ENCODE measurements around the gene IRX1.

Gene IRX1

DNA sequence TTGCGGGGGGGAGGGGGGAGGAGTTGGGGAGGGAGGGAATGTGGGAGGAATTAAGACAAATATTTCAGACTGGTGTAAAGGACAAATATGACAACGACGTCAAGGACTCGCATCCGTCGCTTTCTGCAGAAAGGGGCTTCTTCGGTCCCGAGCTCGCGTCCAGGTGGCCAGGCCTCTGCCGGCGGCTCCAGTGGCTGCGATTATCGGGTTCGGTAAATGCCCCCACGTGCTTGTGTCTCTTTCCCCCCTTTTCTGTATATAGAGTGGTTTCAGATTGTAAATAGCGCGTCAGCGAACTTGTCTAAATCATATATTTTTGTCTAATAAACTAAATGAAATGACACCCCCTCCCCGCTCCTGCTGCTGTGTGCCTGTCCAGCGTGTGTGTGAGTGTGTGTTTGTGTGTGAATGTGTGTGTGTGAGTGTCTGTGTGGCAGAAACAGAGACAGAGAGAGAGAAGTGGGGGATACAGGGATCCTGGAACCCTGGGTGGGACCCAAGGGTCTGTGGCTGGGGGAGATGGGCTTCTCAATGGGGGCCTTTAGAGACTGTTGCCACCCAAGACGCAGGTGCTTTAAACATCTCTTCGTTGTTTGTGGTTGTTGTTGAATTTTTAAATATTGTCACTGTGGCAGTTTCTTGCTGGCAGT lies 5.6 kb downstream of the IRX1 start:
- no peak for DNase-seq (ENCODE audit: low read depth in 1 of 2, low spot score in 1 of 2)
- Histone ChIP-seq H3K27ac (replicated peaks) (no peak overlapping the region), H3K27me3 (ENCODE audit: insufficient read depth, poor library complexity, severe bottlenecking) (peaks cover 60% of the 10 kb centered on the region), H3K4me3 (replicated peaks; ENCODE audit: insufficient read depth, low read length) (no peak overlapping the region)
- TF ChIP-seq SPI1 (IDR thresholded peaks at IDR 0.05; ENCODE audit: borderline replicate concordance, low read depth) (no peak), GABPA (IDR thresholded peaks at IDR 0.05; ENCODE audit: low read depth) (no peak), POLR2AphosphoS5 (IDR thresholded peaks at IDR 0.05; ENCODE audit: low read depth) (no peak)
- TF ChIP-seq, protein P1, sequence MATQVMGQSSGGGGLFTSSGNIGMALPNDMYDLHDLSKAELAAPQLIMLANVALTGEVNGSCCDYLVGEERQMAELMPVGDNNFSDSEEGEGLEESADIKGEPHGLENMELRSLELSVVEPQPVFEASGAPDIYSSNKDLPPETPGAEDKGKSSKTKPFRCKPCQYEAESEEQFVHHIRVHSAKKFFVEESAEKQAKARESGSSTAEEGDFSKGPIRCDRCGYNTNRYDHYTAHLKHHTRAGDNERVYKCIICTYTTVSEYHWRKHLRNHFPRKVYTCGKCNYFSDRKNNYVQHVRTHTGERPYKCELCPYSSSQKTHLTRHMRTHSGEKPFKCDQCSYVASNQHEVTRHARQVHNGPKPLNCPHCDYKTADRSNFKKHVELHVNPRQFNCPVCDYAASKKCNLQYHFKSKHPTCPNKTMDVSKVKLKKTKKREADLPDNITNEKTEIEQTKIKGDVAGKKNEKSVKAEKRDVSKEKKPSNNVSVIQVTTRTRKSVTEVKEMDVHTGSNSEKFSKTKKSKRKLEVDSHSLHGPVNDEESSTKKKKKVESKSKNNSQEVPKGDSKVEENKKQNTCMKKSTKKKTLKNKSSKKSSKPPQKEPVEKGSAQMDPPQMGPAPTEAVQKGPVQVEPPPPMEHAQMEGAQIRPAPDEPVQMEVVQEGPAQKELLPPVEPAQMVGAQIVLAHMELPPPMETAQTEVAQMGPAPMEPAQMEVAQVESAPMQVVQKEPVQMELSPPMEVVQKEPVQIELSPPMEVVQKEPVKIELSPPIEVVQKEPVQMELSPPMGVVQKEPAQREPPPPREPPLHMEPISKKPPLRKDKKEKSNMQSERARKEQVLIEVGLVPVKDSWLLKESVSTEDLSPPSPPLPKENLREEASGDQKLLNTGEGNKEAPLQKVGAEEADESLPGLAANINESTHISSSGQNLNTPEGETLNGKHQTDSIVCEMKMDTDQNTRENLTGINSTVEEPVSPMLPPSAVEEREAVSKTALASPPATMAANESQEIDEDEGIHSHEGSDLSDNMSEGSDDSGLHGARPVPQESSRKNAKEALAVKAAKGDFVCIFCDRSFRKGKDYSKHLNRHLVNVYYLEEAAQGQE (IDR thresholded peaks at IDR 0.05; ENCODE audit: insufficient replicate concordance, low read depth): no peak
- TF ChIP-seq, protein P2, sequence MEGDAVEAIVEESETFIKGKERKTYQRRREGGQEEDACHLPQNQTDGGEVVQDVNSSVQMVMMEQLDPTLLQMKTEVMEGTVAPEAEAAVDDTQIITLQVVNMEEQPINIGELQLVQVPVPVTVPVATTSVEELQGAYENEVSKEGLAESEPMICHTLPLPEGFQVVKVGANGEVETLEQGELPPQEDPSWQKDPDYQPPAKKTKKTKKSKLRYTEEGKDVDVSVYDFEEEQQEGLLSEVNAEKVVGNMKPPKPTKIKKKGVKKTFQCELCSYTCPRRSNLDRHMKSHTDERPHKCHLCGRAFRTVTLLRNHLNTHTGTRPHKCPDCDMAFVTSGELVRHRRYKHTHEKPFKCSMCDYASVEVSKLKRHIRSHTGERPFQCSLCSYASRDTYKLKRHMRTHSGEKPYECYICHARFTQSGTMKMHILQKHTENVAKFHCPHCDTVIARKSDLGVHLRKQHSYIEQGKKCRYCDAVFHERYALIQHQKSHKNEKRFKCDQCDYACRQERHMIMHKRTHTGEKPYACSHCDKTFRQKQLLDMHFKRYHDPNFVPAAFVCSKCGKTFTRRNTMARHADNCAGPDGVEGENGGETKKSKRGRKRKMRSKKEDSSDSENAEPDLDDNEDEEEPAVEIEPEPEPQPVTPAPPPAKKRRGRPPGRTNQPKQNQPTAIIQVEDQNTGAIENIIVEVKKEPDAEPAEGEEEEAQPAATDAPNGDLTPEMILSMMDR (IDR thresholded peaks at IDR 0.05; ENCODE audit: insufficient read depth, low read length): no peak

DNA sequence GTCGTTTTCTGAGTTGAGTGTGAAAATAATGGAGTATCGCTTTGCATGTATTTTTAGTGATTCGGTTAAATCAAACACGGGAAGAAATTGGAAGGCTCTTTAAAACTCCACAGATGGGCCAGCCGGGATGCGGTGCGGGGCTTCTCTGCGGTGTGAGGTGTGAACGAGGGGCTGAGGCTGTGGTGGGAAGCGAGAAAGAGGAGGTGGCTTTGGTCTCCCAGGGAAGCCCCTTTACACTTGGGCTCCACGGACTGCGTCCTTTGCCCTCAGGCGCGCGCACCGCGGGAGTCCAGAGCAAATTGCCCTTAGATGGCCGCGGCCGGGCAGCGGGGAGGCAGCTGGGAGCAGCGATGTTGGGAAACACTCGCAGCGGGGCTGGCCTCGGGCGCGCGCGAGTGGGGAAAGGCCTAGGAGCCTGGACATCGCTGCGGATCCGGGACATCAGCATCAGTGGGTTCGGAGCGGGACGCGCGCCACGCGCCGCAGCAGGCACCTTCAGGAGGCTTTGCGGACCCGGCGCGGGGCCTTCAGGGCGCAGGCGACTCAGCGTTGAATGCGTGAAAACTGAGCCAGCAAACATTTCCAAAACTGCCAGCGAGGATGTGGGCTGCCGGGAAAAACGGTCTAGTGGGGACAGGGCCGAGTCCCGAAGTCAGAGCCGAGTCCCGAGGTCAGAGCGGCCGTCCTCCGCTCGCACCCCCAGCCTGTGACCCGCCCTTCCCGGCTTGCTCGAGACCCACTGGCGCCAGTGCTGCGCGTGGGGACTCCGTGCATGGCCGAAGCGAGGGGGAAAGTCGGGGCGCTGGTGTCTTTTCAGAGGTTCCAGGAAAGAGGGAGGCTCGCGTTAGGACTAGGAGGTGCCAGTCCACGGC lies 6.5 kb downstream of the IRX1 start:
- peaks cover 52% of the 10 kb centered on the region for H3K27me3 ChIP-seq (ENCODE audit: insufficient read depth, poor library complexity, severe bottlenecking)
- no peak overlapping the region for H3K4me3 ChIP-seq (replicated peaks; ENCODE audit: insufficient read depth, low read length)
- no peak for DNase-seq (ENCODE audit: low read depth in 1 of 2, low spot score in 1 of 2)
- TF ChIP-seq, protein P1 (IDR thresholded peaks at IDR 0.05; ENCODE audit: insufficient replicate concordance, low read depth): no peak
- TF ChIP-seq GABPA (IDR thresholded peaks at IDR 0.05; ENCODE audit: low read depth) (no peak), SPI1 (IDR thresholded peaks at IDR 0.05; ENCODE audit: borderline replicate concordance, low read depth) (no peak), POLR2AphosphoS5 (IDR thresholded peaks at IDR 0.05; ENCODE audit: low read depth) (no peak)
- TF ChIP-seq, protein P2 (IDR thresholded peaks at IDR 0.05; ENCODE audit: insufficient read depth, low read length): no peak
- H3K27ac ChIP-seq (replicated peaks): no peak overlapping the region

DNA sequence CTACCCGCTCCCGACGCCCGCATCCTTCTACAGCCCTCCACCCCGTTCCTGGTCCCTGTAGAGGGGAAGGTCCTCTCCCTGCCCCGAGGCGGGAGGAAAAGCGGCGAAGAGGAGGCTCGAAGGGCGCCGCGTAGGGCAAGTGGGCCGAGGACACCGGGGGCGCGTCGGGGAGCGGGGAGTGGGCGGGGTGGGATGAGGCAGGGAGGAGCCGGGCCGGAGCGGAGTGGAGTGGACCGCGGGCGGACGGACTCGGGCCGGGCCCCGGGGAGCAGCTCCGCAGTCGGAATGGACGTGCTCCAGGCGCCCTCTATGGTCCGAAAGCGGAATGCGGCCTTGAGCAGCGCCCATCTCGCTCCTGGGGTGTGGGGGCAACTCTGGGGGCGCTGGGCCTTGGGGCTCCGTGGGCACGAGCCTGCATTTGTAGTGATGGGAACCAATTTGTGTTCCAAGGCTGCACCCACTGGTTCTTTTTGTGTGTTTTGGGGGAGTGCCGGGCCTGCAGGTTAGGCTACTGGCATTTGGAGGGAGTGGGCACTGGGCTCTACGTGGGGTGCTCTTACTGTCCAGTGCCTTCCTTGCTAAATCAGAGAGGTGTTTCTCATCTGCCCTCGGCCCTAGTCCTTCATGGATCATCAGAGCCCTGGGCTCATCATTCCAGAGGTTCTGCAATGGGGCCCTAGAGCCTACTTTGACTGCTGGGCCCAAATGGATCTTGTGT lies 7.3 kb downstream of the IRX1 start:
- Histone ChIP-seq H3K27ac (replicated peaks) (no peak overlapping the region), H3K4me3 (replicated peaks; ENCODE audit: insufficient read depth, low read length) (no peak overlapping the region), H3K27me3 (ENCODE audit: insufficient read depth, poor library complexity, severe bottlenecking) (peaks cover 47% of the 10 kb centered on the region)
- TF ChIP-seq, protein P2 (IDR thresholded peaks at IDR 0.05; ENCODE audit: insufficient read depth, low read length): no peak
- TF ChIP-seq, protein P1 (IDR thresholded peaks at IDR 0.05; ENCODE audit: insufficient replicate concordance, low read depth): no peak
- TF ChIP-seq POLR2AphosphoS5 (IDR thresholded peaks at IDR 0.05; ENCODE audit: low read depth) (no peak), SPI1 (IDR thresholded peaks at IDR 0.05; ENCODE audit: borderline replicate concordance, low read depth) (no peak), GABPA (IDR thresholded peaks at IDR 0.05; ENCODE audit: low read depth) (no peak)
- DNase-seq (ENCODE audit: low read depth in 1 of 2, low spot score in 1 of 2): no peak
